ENCODE measurements around the gene STK17A.

The STK17A gene

DNA sequence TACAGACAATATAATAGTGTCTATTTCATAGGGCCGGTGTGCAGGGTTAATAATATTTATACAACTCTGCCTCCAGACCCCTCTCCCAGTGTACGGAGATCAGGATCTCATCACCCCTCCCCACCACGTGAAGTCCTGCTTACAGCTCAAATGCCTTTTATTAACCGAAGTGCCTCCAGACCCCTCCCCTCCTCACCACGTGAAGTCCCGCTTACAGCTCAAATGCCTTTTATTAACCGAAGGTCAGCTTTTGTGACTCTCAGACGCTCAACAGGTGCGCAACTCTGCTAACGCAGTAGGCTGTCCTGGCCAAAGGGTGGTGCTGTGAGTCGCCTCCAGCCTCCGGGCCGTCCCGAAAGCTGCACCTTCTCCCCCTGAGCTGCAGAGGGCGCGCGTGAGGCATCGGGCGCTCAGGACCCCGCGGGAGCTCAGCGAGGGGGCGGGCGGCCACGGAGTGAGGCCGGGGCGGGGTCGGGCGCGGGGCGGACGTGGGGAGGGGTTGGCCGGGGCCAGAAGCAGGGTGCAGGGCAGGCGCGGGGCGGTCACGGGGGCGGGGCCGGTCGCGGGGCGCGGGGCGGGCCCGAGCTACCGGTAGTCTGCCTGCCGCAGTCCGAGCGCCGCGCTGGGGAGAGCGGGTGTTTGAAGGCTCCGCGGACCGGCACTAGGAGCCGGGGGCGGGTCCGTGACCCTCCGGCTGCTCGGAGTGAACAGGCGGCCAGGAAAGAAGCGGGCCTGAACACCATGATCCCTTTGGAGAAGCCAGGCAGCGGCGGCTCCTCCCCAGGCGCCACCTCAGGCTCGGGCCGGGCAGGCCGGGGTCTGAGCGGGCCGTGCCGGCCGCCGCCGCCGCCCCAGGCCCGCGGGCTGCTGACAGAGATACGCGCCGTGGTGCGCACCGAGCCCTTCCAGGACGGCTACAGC lies at the start of gene STK17A:
Gene STK17A, plus strand, starts transcription at position 606 of the 921 bp plus-strand sequence. Its CDS starts 136 bp downstream, at position 742.
- peak; percentile 81 to 82 for DNase-seq

- DNase-seq: no peak
Measured at GRCh38 chr7:43533801-43534479, 49.0 kb upstream of the STK17A start.

DNA sequence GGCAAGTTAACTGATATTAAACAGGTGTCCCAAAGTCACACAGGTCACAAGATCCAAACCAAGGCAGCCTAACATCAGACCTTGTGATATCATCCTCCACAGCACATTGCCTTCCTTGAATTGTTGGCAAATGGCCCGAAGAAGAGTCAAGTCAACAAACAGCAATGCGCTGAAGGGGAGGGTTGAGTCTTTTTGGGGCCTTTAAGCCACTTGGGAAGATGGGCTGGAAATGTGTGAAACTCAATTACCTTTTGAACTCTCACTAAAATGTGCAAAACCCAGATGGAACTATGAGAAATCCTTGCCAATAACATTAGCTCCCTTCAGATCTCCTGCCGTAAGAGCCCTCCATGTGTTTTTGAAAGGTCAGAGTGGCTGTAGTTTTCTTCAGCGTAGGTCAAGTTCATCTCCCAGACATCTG lies 47.9 kb upstream of the STK17A start:
- no peak for DNase-seq

GRCh38 chr7:43535810-43536585 lies 46.9 kb upstream of the STK17A start:
- no peak for DNase-seq

GRCh38 chr7:43536773-43537172 lies 46.1 kb upstream of the STK17A start:
- DNase-seq: no peak

DNA sequence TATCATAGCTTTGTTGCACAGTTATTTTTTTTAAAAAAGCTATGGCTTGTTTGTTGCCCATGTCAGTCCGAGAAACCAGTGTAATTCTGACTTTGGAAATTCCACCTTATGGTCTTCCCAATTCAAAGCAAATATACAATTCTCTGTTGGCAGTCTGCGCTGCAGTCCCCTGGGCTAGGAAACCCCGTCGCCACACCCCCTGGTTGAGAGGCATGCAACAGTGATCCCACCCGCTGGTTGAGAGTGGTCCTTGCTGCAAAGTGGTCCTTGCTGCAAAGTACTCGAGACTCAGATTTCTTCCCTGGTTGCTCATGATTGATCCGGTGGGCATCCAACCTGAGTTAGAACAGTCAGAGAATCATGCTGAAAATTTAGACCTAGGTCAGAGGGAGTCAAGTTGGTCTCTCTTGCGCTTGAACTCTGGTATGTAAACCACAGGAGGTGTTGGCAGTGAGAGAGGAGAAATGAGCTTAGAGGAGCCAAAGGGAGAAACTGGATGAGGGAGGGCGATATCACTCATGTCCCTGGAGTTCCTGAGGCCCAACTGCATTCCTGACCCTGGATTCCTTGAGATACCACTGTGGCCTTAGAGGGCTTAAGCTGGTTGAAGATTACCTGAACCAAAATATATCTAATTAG lies 45.0 kb upstream of the STK17A start:
- no peak for DNase-seq

GRCh38 chr7:43538404-43538771 lies 44.5 kb upstream of the STK17A start:
- DNase-seq: no peak

- no peak for DNase-seq
Measured at GRCh38 chr7:43540471-43540870, 42.4 kb upstream of the STK17A start.

GRCh38 chr7:43542716-43543115 lies 40.2 kb upstream of the STK17A start:
- DNase-seq: no peak

- DNase-seq: no peak
Measured at GRCh38 chr7:43546231-43546630, 36.7 kb upstream of the STK17A start.

DNA sequence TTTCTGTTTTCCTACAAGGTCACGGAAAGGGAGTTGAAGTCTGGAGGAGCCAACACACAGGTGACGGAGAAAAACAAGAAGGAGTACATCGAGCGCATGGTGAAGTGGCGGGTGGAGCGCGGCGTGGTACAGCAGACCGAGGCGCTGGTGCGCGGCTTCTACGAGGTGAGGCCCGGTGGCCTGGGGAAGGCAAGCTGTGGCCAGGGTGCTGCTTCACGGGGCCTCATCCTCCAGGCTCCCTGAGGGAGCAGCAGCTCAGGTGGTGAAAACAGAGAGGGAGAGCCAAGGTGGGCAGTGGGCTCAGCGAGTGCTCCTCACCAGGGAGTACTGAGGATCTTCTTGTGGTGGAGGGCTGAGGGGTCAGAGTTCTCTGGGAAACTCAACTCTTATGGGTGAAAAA lies 32.5 kb upstream of the STK17A start:
- no peak for DNase-seq

- DNase-seq: no peak
Measured at GRCh38 chr7:43552122-43552521, 30.8 kb upstream of the STK17A start.

DNA sequence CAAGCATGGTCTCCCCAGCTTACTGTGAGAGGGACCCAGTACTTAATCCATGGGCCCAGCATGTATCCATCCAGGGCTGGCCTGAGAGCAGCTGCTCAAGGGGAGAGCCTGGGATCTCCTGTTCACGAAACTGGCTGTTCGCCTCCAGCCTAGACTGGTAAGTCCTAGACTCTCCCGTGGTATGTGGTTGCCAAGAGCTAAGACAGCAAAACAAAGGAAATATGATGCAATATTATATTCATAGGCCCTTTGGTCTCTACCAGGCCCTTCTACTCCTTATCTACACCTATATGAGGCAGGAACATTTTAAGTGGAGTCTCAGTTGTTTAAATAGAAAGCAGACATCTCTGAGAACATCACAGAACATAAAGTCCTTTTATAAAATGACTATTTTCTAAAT lies 28.9 kb upstream of the STK17A start:
- DNase-seq: no peak

GRCh38 chr7:43554423-43554822 lies 28.5 kb upstream of the STK17A start:
- DNase-seq: no peak

- no peak for DNase-seq
Measured at GRCh38 chr7:43557831-43558495, 24.9 kb upstream of the STK17A start.

DNA sequence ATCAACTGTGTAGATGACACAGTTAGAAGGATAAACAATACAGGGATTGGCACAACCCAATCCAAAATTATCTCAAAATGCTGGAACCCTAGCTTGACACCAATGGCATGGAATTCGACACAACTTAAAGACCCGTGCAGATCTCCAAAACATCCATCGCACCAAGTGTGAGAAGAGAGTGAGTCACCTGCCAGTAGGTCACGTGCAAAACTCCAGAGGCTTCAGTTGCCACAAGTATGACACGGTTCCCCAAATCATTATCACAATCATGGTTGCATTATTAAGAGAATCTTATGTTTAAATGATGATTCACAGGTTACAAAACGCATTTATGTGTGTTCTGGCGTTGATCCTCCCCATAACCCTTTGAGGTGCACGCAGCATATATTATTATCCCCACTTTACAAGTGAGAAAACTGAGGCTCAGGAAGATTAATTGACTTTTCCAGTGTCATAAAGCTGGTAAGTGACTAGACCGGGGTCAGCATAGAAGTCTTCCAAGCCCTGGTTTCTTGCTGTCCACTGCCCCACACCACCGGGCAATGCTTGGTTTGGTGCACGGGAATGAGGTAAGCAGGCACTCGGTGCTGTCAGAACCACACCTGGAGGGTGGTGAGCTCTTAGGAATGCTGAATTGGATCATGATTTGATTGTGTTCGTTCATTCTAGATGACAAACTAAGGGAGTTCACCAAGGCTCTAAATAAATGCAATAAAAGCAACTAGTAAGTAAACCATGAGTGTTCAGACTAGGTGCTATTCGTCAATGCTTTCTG lies 23.6 kb upstream of the STK17A start:
- no peak for DNase-seq

DNA sequence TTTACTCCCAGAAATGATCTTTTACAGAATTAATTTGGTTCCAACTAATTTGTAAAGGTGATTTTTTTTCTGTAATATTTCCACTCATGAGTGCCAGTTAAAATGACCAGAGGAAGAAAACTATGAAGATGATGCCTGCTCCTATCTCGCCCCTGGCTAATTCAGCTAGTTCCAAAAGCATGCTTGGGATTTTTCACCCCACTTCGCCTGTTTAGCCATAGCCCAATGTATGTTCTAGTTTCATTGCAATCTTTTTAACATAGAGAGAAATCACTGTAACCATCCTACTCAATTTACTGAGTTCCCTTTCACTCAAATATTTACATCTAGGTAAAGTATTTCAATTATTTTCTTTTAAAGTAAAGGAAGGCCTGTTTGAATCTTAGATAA lies 23.0 kb upstream of the STK17A start:
- DNase-seq: no peak

GRCh38 chr7:43560742-43561330 lies 22.1 kb upstream of the STK17A start:
- DNase-seq: no peak

DNA sequence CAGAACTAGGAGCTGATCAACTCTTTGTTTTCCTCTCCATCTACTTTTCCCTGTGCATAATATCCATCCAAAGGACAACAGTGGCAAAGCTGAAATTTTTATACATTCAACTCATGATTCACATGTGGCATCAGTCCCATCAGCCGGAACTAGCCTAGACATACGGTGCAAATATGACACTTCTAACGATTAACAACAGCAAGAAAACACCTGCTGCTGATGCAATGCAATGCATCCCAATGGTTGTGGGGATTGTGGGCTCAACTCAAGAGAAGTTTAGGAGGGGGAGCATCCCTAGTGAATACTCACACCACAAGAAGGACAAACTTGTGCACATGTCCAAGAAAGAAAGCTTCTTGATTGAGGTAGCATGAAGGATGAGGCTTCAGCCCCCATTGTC lies 20.5 kb upstream of the STK17A start:
- DNase-seq: no peak

DNA sequence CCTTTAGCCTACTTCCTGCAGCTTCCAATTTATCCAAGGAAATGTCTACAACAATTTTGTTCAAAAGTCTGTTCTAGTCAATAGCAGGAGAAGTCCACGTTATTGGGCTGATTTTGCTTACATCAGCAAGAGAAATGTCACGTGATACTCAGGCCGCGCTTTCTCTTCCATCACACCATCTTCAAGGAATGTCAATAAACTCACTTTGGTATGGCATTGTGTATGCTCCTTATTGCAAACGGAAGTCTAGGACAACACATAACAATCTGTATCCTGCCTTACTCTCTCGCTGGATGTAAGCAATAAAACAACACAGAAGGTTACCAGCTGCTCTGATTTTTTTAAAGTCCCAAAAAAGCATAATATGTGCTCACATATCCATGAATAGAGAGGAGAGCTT lies 17.1 kb upstream of the STK17A start:
- no peak for DNase-seq

- DNase-seq: no peak
Measured at GRCh38 chr7:43568529-43568928, 14.4 kb upstream of the STK17A start.
